Measurements from ENCODE around the gene IFNAR1.

DNA sequence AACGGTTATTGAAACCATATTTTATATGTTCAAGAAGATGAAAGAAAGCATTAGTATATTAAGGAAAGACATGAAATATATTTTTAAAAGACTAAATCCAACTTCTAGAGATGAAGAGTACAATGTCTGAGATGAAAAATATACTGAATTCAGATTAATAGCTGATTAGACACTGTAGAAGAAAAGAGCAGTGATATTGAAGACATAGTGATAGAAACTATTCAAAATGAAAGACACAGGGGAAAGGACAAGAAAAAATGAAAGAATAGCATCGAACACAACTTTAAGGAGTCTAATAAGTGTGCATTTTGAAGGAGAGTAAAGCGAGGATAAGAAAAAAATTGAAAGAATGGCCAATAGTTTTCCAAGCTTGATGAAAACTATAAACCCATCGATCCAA lies 11.2 kb upstream of the IFNAR1 start:
- TF ChIP-seq, protein P1, sequence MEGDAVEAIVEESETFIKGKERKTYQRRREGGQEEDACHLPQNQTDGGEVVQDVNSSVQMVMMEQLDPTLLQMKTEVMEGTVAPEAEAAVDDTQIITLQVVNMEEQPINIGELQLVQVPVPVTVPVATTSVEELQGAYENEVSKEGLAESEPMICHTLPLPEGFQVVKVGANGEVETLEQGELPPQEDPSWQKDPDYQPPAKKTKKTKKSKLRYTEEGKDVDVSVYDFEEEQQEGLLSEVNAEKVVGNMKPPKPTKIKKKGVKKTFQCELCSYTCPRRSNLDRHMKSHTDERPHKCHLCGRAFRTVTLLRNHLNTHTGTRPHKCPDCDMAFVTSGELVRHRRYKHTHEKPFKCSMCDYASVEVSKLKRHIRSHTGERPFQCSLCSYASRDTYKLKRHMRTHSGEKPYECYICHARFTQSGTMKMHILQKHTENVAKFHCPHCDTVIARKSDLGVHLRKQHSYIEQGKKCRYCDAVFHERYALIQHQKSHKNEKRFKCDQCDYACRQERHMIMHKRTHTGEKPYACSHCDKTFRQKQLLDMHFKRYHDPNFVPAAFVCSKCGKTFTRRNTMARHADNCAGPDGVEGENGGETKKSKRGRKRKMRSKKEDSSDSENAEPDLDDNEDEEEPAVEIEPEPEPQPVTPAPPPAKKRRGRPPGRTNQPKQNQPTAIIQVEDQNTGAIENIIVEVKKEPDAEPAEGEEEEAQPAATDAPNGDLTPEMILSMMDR (IDR thresholded peaks at IDR 0.05; ENCODE audit: poor library complexity), result no peak
- TF ChIP-seq EZH2 (IDR thresholded peaks at IDR 0.05; ENCODE audit: borderline replicate concordance), result no peak

All from hepatocyte (in vitro differentiated cells).